ENCODE results near the gene SPATA18. TPM values are rescaled to one million over a fixed set of nuclear protein-coding genes. Genes with fewer than 3 reads are reported as not detected.

Gene SPATA18
- total and polyA plus RNA-seq, 2 of the 13 experiments (the other 11 are each of a cell fraction or from before 2014, with no cell fraction given): 5.7 to 13.2 TPM

GRCh38 chr4:52001616-52002015, 49.5 kb upstream of the SPATA18 start:
- H3K9ac ChIP-seq (ENCODE audit: insufficient read depth, low read depth, low read length): no peak overlapping the region
- no peaks in the 10 kb centered on the region for H3K27me3 ChIP-seq (ENCODE audit: control insufficient read depth in 1 of 2, insufficient read depth in 2 of 2, low read length in 2 of 2)
- H3K79me2 ChIP-seq (ENCODE audit: insufficient read depth, low read length): no peaks in the 10 kb centered on the region
- H3K4me2 ChIP-seq (ENCODE audit: low read depth, low read length): no peak overlapping the region
- 100% methylated on average over 2 of the region's 2 CpGs for WGBS (ENCODE audit: low lambda C conversion rate)
- no peak for FAIRE-seq
- no peak overlapping the region for H3K4me3 ChIP-seq (replicated peaks in 1 of 3; ENCODE audit: insufficient read depth in 1 of 3, low read depth in 2 of 3, low read length in 3 of 3)
- no peak overlapping the region for H3K27ac ChIP-seq (ENCODE audit: extremely low read length, insufficient read depth, low read length)
- intact Hi-C loops (cut with micrococcal nuclease; ENCODE audit: unreplicated experiment) (no loop called here), in situ Hi-C loops (cut with HindIII; ENCODE audit: extremely low pct_ligation_motif_present, low pct_unique_long_range_greater_than_20kb) (no loop called here)
- no peak overlapping the region for H2AFZ ChIP-seq (ENCODE audit: low read length)
- no peaks in the 10 kb centered on the region for H3K9me3 ChIP-seq (ENCODE audit: low read length)
- BruUV-seq (replicated peaks): no TSS peak
- CTCF ChIA-PET (ENCODE audit: low intra/inter-chr PET ratio, low total read pairs): no interaction called here
- no peak for DNase-seq (ENCODE audit: low spot score)
- no peaks in the 10 kb centered on the region for H4K20me1 ChIP-seq (ENCODE audit: insufficient read depth, low read length)
- TF ChIP-seq REL (CRISPR knock-in tag; conservative IDR thresholded peaks at IDR 0.05) (no peak), MATR3 (CRISPR knock-in tag; IDR thresholded peaks at IDR 0.05) (no peak), ATF3 (CRISPR knock-in tag; IDR thresholded peaks at IDR 0.05) (no peak)
- no peak for ATAC-seq
- no peaks in the 10 kb centered on the region for H3K36me3 ChIP-seq (replicated peaks in 1 of 2; ENCODE audit: control insufficient read depth in 1 of 2, insufficient read depth in 2 of 2, low read length in 2 of 2)
- H3K4me1 ChIP-seq (ENCODE audit: insufficient read depth, low read length): peaks cover 14% of the 10 kb centered on the region; the same call in 1 of the 2 replicates
- POLR2A ChIA-PET: no interaction called here

- Histone ChIP-seq H3K4me2 (ENCODE audit: low read depth, low read length) (no peak overlapping the region), H2AFZ (ENCODE audit: low read length) (no peak overlapping the region), H3K27me3 (ENCODE audit: control insufficient read depth in 1 of 2, insufficient read depth in 2 of 2, low read length in 2 of 2) (no peaks in the 10 kb centered on the region), H4K20me1 (ENCODE audit: insufficient read depth, low read length) (no peaks in the 10 kb centered on the region), H3K79me2 (ENCODE audit: insufficient read depth, low read length) (no peaks in the 10 kb centered on the region), H3K9ac (ENCODE audit: insufficient read depth, low read depth, low read length) (no peak overlapping the region), H3K9me3 (ENCODE audit: low read length) (no peaks in the 10 kb centered on the region), H3K4me3 (replicated peaks in 1 of 3; ENCODE audit: insufficient read depth in 1 of 3, low read depth in 2 of 3, low read length in 3 of 3) (no peak overlapping the region), H3K4me1 (ENCODE audit: insufficient read depth, low read length) (peaks cover 14% of the 10 kb centered on the region; the same call in 1 of the 2 replicates), H3K27ac (ENCODE audit: extremely low read length, insufficient read depth, low read length) (no peak overlapping the region), H3K36me3 (replicated peaks in 1 of 2; ENCODE audit: control insufficient read depth in 1 of 2, insufficient read depth in 2 of 2, low read length in 2 of 2) (no peaks in the 10 kb centered on the region)
- ATAC-seq (no peak), FAIRE-seq (no peak), DNase-seq (ENCODE audit: low spot score) (no peak)
- BruUV-seq (replicated peaks): no TSS peak
- no peak for TF ChIP-seq POLR2AphosphoS2 (IDR thresholded peaks at IDR 0.05; ENCODE audit: low read depth, low read length)
- no peak for TF ChIP-seq ZGPAT (CRISPR knock-in tag; IDR thresholded peaks at IDR 0.05)
- TF ChIP-seq ZNF674 (CRISPR knock-in tag; IDR thresholded peaks at IDR 0.05; ENCODE audit: low read depth): no peak
- no peak for TF ChIP-seq ZNF781 (CRISPR knock-in tag; IDR thresholded peaks at IDR 0.05; ENCODE audit: borderline replicate concordance, not compliant biosample characterization)
- TF ChIP-seq ZMYM3 (CRISPR knock-in tag; IDR thresholded peaks at IDR 0.05): no peak
- TF ChIP-seq EHMT2 (IDR thresholded peaks at IDR 0.05; ENCODE audit: borderline replicate concordance, low read depth, low read length): no peak
- TF ChIP-seq HNRNPL (IDR thresholded peaks at IDR 0.05; ENCODE audit: low read depth, low read length): no peak
- TF ChIP-seq ZNF496 (CRISPR knock-in tag; IDR thresholded peaks at IDR 0.05; ENCODE audit: insufficient replicate concordance): no peak
- TF ChIP-seq FOXK2 (IDR thresholded peaks at IDR 0.05): no peak
- TF ChIP-seq MEIS1 (CRISPR knock-in tag; IDR thresholded peaks at IDR 0.05; ENCODE audit: borderline replicate concordance): no peak
- no peak for TF ChIP-seq ZMYM2 (CRISPR knock-in tag; IDR thresholded peaks at IDR 0.05)
- no peak for TF ChIP-seq KAT8 (CRISPR knock-in tag; IDR thresholded peaks at IDR 0.05)
- ChIA-PET CTCF (ENCODE audit: low intra/inter-chr PET ratio, low total read pairs) (no interaction called here), POLR2A (no interaction called here)
- intact Hi-C loops (cut with micrococcal nuclease; ENCODE audit: unreplicated experiment): no loop called here
- in situ Hi-C loops (cut with HindIII; ENCODE audit: extremely low pct_ligation_motif_present, low pct_unique_long_range_greater_than_20kb): no loop called here
These were observed 46.7 kb upstream of the SPATA18 start for GRCh38 chr4:52004414-52004813.

Data from HepG2 (cell line).